NOMO-1 (cell line): ENCODE data around the gene SRSF11.
"Not testable (repeated sequence)": the region's sequence is repeated elsewhere in the genome, so short reads cannot be mapped to it uniquely, and the experiment has no call there.

Experiments
- DNase-seq, 2 experiments: peaks; one replicate each; lab custom pipeline; 2025; ENCODE audit not compliant: unreplicated experiment in 2 of 2; lab: John Stamatoyannopoulos, UW

SRSF11 gene

GRCh38 chr1:70221238-70222121 lies at the start of gene SRSF11:
Gene SRSF11, plus strand, starts transcription at chr1:70221380. Its CDS starts 257 bp downstream, at chr1:70221637.
- peak; percentile 87 to 94 for DNase-seq

GRCh38 chr1:70171512-70171911 lies 49.7 kb upstream of the SRSF11 start:
- DNase-seq = no peak

GRCh38 chr1:70185181-70185580 lies 36.0 kb upstream of the SRSF11 start:
- not testable (repeated sequence) for DNase-seq

GRCh38 chr1:70188522-70188921 lies 32.7 kb upstream of the SRSF11 start:
- DNase-seq = no peak

- no peak for DNase-seq
Measured at GRCh38 chr1:70190180-70190579, 31.0 kb upstream of the SRSF11 start.

- DNase-seq = not testable (repeated sequence)
Measured at GRCh38 chr1:70192446-70192845, 28.7 kb upstream of the SRSF11 start.

- no peak for DNase-seq
Measured at GRCh38 chr1:70194601-70195000, 26.6 kb upstream of the SRSF11 start.

- no peak for DNase-seq
Measured at GRCh38 chr1:70195342-70195741, 25.8 kb upstream of the SRSF11 start.

GRCh38 chr1:70196333-70196732 lies 24.8 kb upstream of the SRSF11 start:
- no peak for DNase-seq

- DNase-seq = no peak
Measured at GRCh38 chr1:70200065-70200464, 21.1 kb upstream of the SRSF11 start.

- peak in 1 of 2 experiments; percentile 47 for DNase-seq
Measured at GRCh38 chr1:70202173-70202758, 18.9 kb upstream of the SRSF11 start.

GRCh38 chr1:70204139-70204538 lies 17.0 kb upstream of the SRSF11 start:
- DNase-seq = no peak

GRCh38 chr1:70204600-70204999 lies 16.6 kb upstream of the SRSF11 start:
- no peak for DNase-seq

GRCh38 chr1:70205071-70205433 lies 16.1 kb upstream of the SRSF11 start:
- DNase-seq = no peak

- peak; percentile 93 for DNase-seq
Measured at GRCh38 chr1:70205434-70206118, 15.6 kb upstream of the SRSF11 start, which contains the start of gene LRRC40. Gene LRRC40, minus strand, starts transcription at chr1:70205579. Its CDS starts 39 bp downstream, at chr1:70205540.

GRCh38 chr1:70206833-70207232 lies 14.3 kb upstream of the SRSF11 start:
- not testable (repeated sequence) for DNase-seq

GRCh38 chr1:70207492-70207891 lies 13.7 kb upstream of the SRSF11 start:
- no peak for DNase-seq

- DNase-seq = no peak
Measured at GRCh38 chr1:70208292-70208691, 12.9 kb upstream of the SRSF11 start.

- DNase-seq = no peak
Measured at GRCh38 chr1:70210820-70211219, 10.4 kb upstream of the SRSF11 start.

GRCh38 chr1:70211541-70211940 lies 9.6 kb upstream of the SRSF11 start:
- DNase-seq = no peak

- peak in 1 of 2 experiments; percentile 64 for DNase-seq
Measured at GRCh38 chr1:70220015-70220414, 1.2 kb upstream of the SRSF11 start.
